K562 (cell line): ENCODE results near the gene GGT5. TPM values are rescaled to one million over a fixed set of nuclear protein-coding genes. Genes with fewer than 3 reads are reported as not detected.

ENCODE experiments used
- BRD4 ChIP-seq: fragments of 200-600 bp; sonication (generic); IDR thresholded peaks from 2 replicates; pipeline ENCODE4 v1.6.1; 2017; ENCODE audit warnings: inconsistent platforms
- CREB1 ChIP-seq, 2 experiments: sonication (generic) in 1 of 2; formaldehyde crosslinking in 1 of 2; IDR thresholded peaks; 2 replicates each; pipeline versions ENCODE4 v1.6.1 to v1.8.0; 2012 to 2022; ENCODE audit warnings: inconsistent platforms in 1 of 2, mild to moderate bottlenecking in 1 of 2, missing genetic modification reagents in 1 of 2, moderate library complexity in 1 of 2
- NFXL1 ChIP-seq: fragments of 450-650 bp; formaldehyde crosslinking; IDR thresholded peaks from 2 replicates; pipeline ENCODE4 v1.4.0; 2021; ENCODE audit warnings: mild to moderate bottlenecking
- ZNF217 ChIP-seq: sonication (generic); formaldehyde crosslinking; IDR thresholded peaks from 2 replicates; pipeline ENCODE4 v1.8.0; 2022; ENCODE audit warnings: mild to moderate bottlenecking, missing genetic modification reagents
- polyA plus RNA-seq, 8 experiments: library from polyadenylated mRNA; depleted of rRNA in 4 of 8; stranded (reverse) in 5 of 8; unstranded in 3 of 8; fragments of >200 nt; fragmentation: Nextera tagmentation in 2 of 8; fragmentation: Illumina TruSeq in 1 of 8; extraction: Ambion mirVana in 2 of 8; extraction: Trizol in 1 of 8; gene quantifications; 2 replicates each; pipeline versions ENCODE4 v1.2.1 to v1.2.3, GENCODE V29; 2011 to 2014; ENCODE audit warnings: inconsistent platforms in 1 of 8, missing spikeins in 1 of 8
- total RNA-seq, 7 experiments: library from RNA; depleted of rRNA in 6 of 7; stranded (reverse); fragments of >200 nt in 6 of 7; fragmentation: Illumina TruSeq in 2 of 7; extraction: Trizol in 2 of 7; gene quantifications; 2 replicates each; pipeline versions ENCODE4 v1.2.1 to v1.2.3, GENCODE V29; 2011 to 2021; ENCODE audit warnings: low replicate concordance in 1 of 7
- TF ChIP-seq, protein P1 (sequence below), 2 experiments: fragments of 450-650 bp; IDR thresholded peaks; 2 replicates each; pipeline ENCODE4 v1.6.1; 2018; ENCODE audit warnings: mild to moderate bottlenecking in 2 of 2, low read depth in 1 of 2; ENCODE audit not compliant: partially characterized antibody in 2 of 2
- TF ChIP-seq, protein P2 (sequence below): sonication (generic); formaldehyde crosslinking; IDR thresholded peaks from 2 replicates; pipeline ENCODE4 v1.8.0; 2022; ENCODE audit warnings: missing genetic modification reagents, mild to moderate bottlenecking, borderline replicate concordance

GGT5 gene
- total and polyA plus RNA-seq, 9 of the 15 experiments (the other 6 are each of a cell fraction or from before 2014, with no cell fraction given) = 0.07 to 0.69 (median 0.18) TPM; not detected in 4

DNA sequence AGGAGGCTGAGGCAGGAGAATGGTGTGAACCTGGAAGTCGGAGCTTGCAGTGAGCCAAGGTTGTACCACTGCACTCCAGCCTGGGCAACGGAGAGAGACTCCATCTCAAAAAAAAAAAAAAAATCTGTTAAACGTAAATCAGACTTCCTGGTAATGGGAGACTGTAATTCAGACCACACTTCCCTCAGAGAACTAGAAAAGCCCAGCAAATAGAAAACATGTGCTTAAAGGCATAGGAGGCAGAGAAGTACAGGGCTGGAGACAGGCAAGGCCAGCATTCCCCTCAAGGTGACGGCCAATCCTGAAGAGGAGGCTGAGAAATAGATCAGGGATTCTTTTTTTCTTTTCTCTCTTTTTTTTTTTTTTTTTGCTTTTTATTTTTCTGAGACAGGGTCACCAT lies 8.2 kb downstream of the GGT5 start (continued):
- TF ChIP-seq, protein P1, sequence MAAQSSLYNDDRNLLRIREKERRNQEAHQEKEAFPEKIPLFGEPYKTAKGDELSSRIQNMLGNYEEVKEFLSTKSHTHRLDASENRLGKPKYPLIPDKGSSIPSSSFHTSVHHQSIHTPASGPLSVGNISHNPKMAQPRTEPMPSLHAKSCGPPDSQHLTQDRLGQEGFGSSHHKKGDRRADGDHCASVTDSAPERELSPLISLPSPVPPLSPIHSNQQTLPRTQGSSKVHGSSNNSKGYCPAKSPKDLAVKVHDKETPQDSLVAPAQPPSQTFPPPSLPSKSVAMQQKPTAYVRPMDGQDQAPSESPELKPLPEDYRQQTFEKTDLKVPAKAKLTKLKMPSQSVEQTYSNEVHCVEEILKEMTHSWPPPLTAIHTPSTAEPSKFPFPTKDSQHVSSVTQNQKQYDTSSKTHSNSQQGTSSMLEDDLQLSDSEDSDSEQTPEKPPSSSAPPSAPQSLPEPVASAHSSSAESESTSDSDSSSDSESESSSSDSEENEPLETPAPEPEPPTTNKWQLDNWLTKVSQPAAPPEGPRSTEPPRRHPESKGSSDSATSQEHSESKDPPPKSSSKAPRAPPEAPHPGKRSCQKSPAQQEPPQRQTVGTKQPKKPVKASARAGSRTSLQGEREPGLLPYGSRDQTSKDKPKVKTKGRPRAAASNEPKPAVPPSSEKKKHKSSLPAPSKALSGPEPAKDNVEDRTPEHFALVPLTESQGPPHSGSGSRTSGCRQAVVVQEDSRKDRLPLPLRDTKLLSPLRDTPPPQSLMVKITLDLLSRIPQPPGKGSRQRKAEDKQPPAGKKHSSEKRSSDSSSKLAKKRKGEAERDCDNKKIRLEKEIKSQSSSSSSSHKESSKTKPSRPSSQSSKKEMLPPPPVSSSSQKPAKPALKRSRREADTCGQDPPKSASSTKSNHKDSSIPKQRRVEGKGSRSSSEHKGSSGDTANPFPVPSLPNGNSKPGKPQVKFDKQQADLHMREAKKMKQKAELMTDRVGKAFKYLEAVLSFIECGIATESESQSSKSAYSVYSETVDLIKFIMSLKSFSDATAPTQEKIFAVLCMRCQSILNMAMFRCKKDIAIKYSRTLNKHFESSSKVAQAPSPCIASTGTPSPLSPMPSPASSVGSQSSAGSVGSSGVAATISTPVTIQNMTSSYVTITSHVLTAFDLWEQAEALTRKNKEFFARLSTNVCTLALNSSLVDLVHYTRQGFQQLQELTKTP (IDR thresholded peaks at IDR 0.05; ENCODE audit: low read depth in 1 of 2, partially characterized antibody in 2 of 2) = no peak
- TF ChIP-seq CREB1 (IDR thresholded peaks at IDR 0.05) (no peak), CREB1 (CRISPR knock-in tag; IDR thresholded peaks at IDR 0.05) (no peak), BRD4 (no peak), ZNF217 (CRISPR knock-in tag) (no peak), NFXL1 (CRISPR knock-in tag) (no peak)
- TF ChIP-seq, protein P2, sequence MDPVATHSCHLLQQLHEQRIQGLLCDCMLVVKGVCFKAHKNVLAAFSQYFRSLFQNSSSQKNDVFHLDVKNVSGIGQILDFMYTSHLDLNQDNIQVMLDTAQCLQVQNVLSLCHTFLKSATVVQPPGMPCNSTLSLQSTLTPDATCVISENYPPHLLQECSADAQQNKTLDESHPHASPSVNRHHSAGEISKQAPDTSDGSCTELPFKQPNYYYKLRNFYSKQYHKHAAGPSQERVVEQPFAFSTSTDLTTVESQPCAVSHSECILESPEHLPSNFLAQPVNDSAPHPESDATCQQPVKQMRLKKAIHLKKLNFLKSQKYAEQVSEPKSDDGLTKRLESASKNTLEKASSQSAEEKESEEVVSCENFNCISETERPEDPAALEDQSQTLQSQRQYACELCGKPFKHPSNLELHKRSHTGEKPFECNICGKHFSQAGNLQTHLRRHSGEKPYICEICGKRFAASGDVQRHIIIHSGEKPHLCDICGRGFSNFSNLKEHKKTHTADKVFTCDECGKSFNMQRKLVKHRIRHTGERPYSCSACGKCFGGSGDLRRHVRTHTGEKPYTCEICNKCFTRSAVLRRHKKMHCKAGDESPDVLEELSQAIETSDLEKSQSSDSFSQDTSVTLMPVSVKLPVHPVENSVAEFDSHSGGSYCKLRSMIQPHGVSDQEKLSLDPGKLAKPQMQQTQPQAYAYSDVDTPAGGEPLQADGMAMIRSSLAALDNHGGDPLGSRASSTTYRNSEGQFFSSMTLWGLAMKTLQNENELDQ (CRISPR knock-in tag) = no peak
- TF ChIP-seq, all 486 proteins: peak for 0
